ENCODE measurements around the gene BCORL1. TPM values are rescaled to one million over a fixed set of nuclear protein-coding genes. Genes with fewer than 3 reads are reported as not detected.

BCORL1 gene
- total RNA-seq, 1 donor from 2014 or later: 34.0 TPM

DNA sequence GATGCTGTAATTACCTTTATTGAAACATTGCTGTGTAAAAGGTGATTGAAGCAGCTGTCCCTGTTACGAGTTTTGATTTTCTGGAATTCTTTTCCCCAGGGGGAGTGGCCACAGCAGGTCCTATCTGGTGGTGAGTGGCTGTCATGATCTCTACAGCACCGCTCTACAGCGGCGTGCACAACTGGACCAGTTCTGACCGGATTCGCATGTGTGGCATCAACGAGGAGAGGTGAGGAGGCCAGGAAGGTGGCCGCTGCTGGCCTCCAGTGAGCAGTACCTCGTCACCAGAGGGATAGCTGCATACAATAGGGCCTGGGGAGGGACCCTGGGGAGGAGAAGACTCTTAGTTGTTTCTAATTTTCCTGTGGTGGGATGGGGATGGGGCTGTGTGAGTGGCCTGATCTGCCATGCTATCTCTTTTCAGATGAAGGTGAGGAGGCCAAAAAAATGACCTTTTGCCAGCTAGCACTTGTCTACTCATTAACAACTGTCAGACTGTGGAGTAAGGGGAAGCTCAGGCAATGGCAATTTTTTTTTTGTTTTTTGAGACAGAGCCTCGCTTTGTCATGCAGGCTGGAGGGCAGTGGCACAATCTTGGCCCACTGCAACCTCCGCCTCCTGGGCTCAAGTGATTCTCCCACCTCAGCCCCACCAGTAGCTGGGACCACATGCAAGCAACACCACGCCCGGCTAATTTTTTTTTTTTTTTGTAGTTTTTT lies 22.8 kb downstream of the BCORL1 start:
- Mint-ChIP-seq H3K4me3 (ENCODE audit: unreplicated experiment) (no peak overlapping the region), H3K4me1 (ENCODE audit: unreplicated experiment) (peaks cover 19% of the 10 kb centered on the region), H3K36me3 (ENCODE audit: low read depth, unreplicated experiment) (peaks cover 10% of the 10 kb centered on the region), H3K27me3 (ENCODE audit: unreplicated experiment) (peaks cover 2% of the 10 kb centered on the region), H3K27ac (ENCODE audit: unreplicated experiment) (no peak overlapping the region), H3K9me3 (ENCODE audit: unreplicated experiment) (no peaks in the 10 kb centered on the region)
- TF ChIP-seq, protein P1, sequence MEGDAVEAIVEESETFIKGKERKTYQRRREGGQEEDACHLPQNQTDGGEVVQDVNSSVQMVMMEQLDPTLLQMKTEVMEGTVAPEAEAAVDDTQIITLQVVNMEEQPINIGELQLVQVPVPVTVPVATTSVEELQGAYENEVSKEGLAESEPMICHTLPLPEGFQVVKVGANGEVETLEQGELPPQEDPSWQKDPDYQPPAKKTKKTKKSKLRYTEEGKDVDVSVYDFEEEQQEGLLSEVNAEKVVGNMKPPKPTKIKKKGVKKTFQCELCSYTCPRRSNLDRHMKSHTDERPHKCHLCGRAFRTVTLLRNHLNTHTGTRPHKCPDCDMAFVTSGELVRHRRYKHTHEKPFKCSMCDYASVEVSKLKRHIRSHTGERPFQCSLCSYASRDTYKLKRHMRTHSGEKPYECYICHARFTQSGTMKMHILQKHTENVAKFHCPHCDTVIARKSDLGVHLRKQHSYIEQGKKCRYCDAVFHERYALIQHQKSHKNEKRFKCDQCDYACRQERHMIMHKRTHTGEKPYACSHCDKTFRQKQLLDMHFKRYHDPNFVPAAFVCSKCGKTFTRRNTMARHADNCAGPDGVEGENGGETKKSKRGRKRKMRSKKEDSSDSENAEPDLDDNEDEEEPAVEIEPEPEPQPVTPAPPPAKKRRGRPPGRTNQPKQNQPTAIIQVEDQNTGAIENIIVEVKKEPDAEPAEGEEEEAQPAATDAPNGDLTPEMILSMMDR (IDR thresholded peaks at IDR 0.05; ENCODE audit: unreplicated experiment): no peak
- no peak for DNase-seq (ENCODE audit: low spot score)

DNA sequence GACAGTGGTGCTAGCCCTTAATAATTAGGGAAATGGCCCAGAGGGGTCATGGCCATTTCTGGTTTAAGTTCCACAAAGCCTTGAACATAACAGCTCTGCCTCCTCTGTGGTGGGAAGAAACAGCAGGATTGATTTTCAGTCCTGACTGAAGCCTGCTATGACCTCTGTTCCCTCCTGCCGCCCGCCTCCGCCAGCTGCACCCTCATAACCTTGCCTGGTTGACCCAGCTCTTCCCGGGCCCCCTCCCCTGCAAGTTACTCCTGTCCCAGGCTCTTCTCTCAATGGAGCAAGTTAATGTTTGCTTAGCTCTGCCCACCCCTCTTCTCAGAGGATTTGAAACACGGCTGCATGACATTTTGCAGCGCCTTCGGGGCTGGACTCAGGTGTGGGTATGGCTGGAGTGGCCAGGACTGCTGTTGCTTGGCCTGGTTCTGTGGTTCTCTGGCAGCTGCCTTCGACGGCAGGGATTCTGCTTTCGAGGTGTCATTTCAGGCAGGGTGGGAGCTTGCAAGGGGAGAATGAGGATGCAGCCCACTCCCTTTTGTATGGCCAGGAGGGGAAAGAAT lies 27.3 kb downstream of the BCORL1 start:
- Mint-ChIP-seq H3K27ac (ENCODE audit: unreplicated experiment) (no peak overlapping the region), H3K4me1 (ENCODE audit: unreplicated experiment) (no peaks in the 10 kb centered on the region), H3K27me3 (ENCODE audit: unreplicated experiment) (peaks cover 2% of the 10 kb centered on the region), H3K4me3 (ENCODE audit: unreplicated experiment) (no peak overlapping the region), H3K36me3 (ENCODE audit: low read depth, unreplicated experiment) (peaks cover 16% of the 10 kb centered on the region), H3K9me3 (ENCODE audit: unreplicated experiment) (no peaks in the 10 kb centered on the region)
- TF ChIP-seq, protein P1 (IDR thresholded peaks at IDR 0.05; ENCODE audit: unreplicated experiment): no peak
- DNase-seq (ENCODE audit: low spot score): no peak

DNA sequence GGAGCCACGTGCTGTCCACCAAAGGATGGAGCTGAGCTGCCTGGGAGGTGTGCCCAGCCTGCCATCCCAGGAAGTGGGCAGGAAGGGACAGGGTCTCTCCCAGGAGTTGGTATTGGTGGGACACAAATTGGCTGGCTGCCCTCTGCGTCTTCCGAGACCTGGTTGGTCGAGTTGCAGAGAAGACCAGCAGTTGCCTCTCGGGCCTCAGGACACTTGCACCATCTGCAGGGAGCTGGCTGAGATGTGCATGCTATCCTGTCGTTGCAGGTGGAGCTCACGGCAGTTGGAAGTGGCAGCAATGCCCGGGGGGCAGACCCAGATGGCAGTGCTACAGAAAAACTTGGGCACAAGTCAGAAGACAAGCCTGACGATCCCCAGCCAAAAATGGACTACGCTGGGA lies 30.2 kb downstream of the BCORL1 start:
- DNase-seq (ENCODE audit: low spot score): no peak
- H3K4me1 Mint-ChIP-seq (ENCODE audit: unreplicated experiment): peaks cover 16% of the 10 kb centered on the region
- no peaks in the 10 kb centered on the region for H3K9me3 Mint-ChIP-seq (ENCODE audit: unreplicated experiment)
- H3K4me3 Mint-ChIP-seq (ENCODE audit: unreplicated experiment): no peak overlapping the region
- H3K27ac Mint-ChIP-seq (ENCODE audit: unreplicated experiment): no peak overlapping the region
- H3K27me3 Mint-ChIP-seq (ENCODE audit: unreplicated experiment): peaks cover 4% of the 10 kb centered on the region
- TF ChIP-seq, protein P1 (IDR thresholded peaks at IDR 0.05; ENCODE audit: unreplicated experiment): no peak
- H3K36me3 Mint-ChIP-seq (ENCODE audit: low read depth, unreplicated experiment): peaks cover 22% of the 10 kb centered on the region

DNA sequence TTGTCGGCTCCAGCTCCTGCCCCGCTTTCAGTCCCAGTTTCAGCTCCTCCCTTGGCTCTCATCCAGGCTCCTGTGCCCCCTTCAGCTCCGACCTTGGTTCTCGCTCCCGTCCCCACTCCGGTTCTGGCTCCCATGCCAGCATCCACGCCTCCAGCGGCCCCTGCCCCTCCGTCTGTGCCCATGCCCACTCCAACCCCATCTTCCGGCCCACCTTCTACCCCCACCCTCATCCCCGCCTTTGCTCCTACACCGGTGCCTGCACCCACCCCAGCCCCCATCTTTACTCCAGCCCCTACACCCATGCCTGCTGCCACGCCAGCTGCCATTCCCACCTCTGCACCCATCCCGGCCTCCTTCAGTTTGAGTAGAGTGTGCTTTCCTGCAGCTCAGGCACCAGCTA lies 31.2 kb downstream of the BCORL1 start:
- TF ChIP-seq, protein P1 (IDR thresholded peaks at IDR 0.05; ENCODE audit: unreplicated experiment): no peak
- H3K4me1 Mint-ChIP-seq (ENCODE audit: unreplicated experiment): peaks cover 19% of the 10 kb centered on the region
- peaks cover 4% of the 10 kb centered on the region for H3K27me3 Mint-ChIP-seq (ENCODE audit: unreplicated experiment)
- peaks cover 22% of the 10 kb centered on the region for H3K36me3 Mint-ChIP-seq (ENCODE audit: low read depth, unreplicated experiment)
- no peaks in the 10 kb centered on the region for H3K9me3 Mint-ChIP-seq (ENCODE audit: unreplicated experiment)
- H3K4me3 Mint-ChIP-seq (ENCODE audit: unreplicated experiment): no peak overlapping the region
- no peak overlapping the region for H3K27ac Mint-ChIP-seq (ENCODE audit: unreplicated experiment)
- DNase-seq (ENCODE audit: low spot score): no peak

DNA sequence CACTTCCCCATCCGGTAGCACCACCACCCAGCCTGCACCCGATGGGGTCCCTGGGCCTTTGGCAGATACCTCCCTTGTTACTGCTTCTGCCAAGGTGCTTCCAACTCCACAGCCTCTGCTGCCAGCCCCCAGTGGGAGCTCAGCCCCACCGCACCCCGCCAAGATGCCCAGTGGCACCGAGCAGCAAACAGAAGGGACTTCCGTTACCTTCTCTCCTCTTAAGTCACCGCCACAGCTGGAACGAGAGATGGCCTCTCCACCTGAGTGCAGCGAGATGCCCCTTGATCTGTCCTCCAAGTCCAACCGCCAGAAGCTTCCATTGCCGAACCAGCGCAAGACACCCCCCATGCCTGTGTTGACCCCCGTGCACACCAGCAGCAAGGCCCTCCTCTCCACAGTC lies 31.9 kb downstream of the BCORL1 start:
- Mint-ChIP-seq H3K27ac (ENCODE audit: unreplicated experiment) (no peak overlapping the region), H3K4me1 (ENCODE audit: unreplicated experiment) (peaks cover 25% of the 10 kb centered on the region), H3K36me3 (ENCODE audit: low read depth, unreplicated experiment) (peaks cover 22% of the 10 kb centered on the region), H3K9me3 (ENCODE audit: unreplicated experiment) (no peaks in the 10 kb centered on the region), H3K4me3 (ENCODE audit: unreplicated experiment) (peak overlapping the region; percentile 4), H3K27me3 (ENCODE audit: unreplicated experiment) (peaks cover 4% of the 10 kb centered on the region)
- TF ChIP-seq, protein P1 (IDR thresholded peaks at IDR 0.05; ENCODE audit: unreplicated experiment): no peak
- no peak for DNase-seq (ENCODE audit: low spot score)

Data from endothelial cell (in vitro differentiated cells).